GM18499 (cell line): Measurements from ENCODE around the gene ATP1A4.
"Not testable (repeated sequence)": the region's sequence is repeated elsewhere in the genome, so short reads cannot be mapped to it uniquely, and the experiment has no call there.

Experiments
- ATAC-seq: cut with Tn5 transposase; IDR thresholded peaks from one replicate; pipeline ENCODE4 v1.9.1; 2021; ENCODE audit warnings: moderate number of reproducible peaks; ENCODE audit not compliant: insufficient read depth, unreplicated experiment

ATP1A4 gene

GRCh38 chr1:160122978-160123495 lies 28.4 kb upstream of the ATP1A4 start:
- no peak for ATAC-seq

- no peak for ATAC-seq
Measured at GRCh38 chr1:160123726-160124125, 27.7 kb upstream of the ATP1A4 start.

GRCh38 chr1:160124705-160125478 lies 26.5 kb upstream of the ATP1A4 start:
- ATAC-seq, result no peak

- no peak for ATAC-seq
Measured at GRCh38 chr1:160125746-160126145, 25.7 kb upstream of the ATP1A4 start.

GRCh38 chr1:160126342-160126741 lies 25.1 kb upstream of the ATP1A4 start:
- ATAC-seq, result not testable (repeated sequence)

GRCh38 chr1:160127381-160127780 lies 24.0 kb upstream of the ATP1A4 start:
- ATAC-seq, result no peak

GRCh38 chr1:160127865-160128523 lies 23.4 kb upstream of the ATP1A4 start:
- no peak for ATAC-seq

GRCh38 chr1:160128636-160129035 lies 22.8 kb upstream of the ATP1A4 start:
- no peak for ATAC-seq

GRCh38 chr1:160129046-160129445 lies 22.4 kb upstream of the ATP1A4 start:
- ATAC-seq, result no peak

- ATAC-seq, result no peak
Measured at GRCh38 chr1:160129558-160129957, 21.8 kb upstream of the ATP1A4 start.

GRCh38 chr1:160129966-160130365 lies 21.4 kb upstream of the ATP1A4 start:
- no peak for ATAC-seq

- ATAC-seq, result no peak
Measured at GRCh38 chr1:160130486-160130885, 20.9 kb upstream of the ATP1A4 start.

- no peak for ATAC-seq
Measured at GRCh38 chr1:160130939-160131338, 20.5 kb upstream of the ATP1A4 start.

- ATAC-seq, result no peak
Measured at GRCh38 chr1:160131803-160132565, 19.4 kb upstream of the ATP1A4 start.

GRCh38 chr1:160133990-160134770 lies 17.2 kb upstream of the ATP1A4 start:
- no peak for ATAC-seq

GRCh38 chr1:160134791-160135572 lies 16.4 kb upstream of the ATP1A4 start:
- no peak for ATAC-seq

- no peak for ATAC-seq
Measured at GRCh38 chr1:160136121-160136925, 15.1 kb upstream of the ATP1A4 start.

GRCh38 chr1:160136926-160137200 lies 14.5 kb upstream of the ATP1A4 start:
- ATAC-seq, result no peak
